HepG2 (cell line): ENCODE data around the gene DNLZ. TPM values are rescaled to one million over a fixed set of nuclear protein-coding genes. Genes with fewer than 3 reads are reported as not detected.

Source experiments
- ATAC-seq: fragments of 200-7000 bp; cut with Tn5 transposase; 3 replicates; pipeline ENCODE4 v1.9.1; 2020; ENCODE audit warnings: mild to moderate bottlenecking, moderate library complexity
- BruUV-seq: library from RNA; stranded (reverse); fragments of 400-500 nt; replicated peaks from 2 replicates; lab custom pipeline; 2021; lab: Mats Ljungman, UMichigan
- CTCF ChIA-PET: fragments of 300-600 bp; formaldehyde crosslinking; extraction: SDS; loops from one replicate; lab custom pipeline; 2021; ENCODE audit warnings: low total read pairs, inconsistent platforms, low intra/inter-chr PET ratio; lab: Yijun Ruan, JAX
- POLR2A ChIA-PET: fragments of 350-600 bp; sonication (Branson Sonifier 250); formaldehyde crosslinking; loops from one replicate; lab custom pipeline; 2020; ENCODE audit warnings: antibody characterized with exemption, inconsistent platforms; lab: Yijun Ruan, JAX
- DNase-seq: peaks from one replicate; pipeline ENCODE4 v3.0.0-alpha.2; 2015; ENCODE audit warnings: low spot score
- FAIRE-seq: peaks from 3 replicates; lab custom pipeline; 2011; peaks lifted over from hg19 to GRCh38; lab: Jason Lieb, UNC
- H2AFZ ChIP-seq: one replicate; pipeline ENCODE4 v1.6.1; 2011; ENCODE audit warnings: low read length, inconsistent platforms
- H3K27ac ChIP-seq: fragments of 300-600 bp; 3 replicates; pipeline ENCODE4 v1.8.0; 2011; ENCODE audit warnings: mixed run types, mild to moderate bottlenecking, mixed read lengths, low read length, inconsistent platforms; ENCODE audit not compliant: insufficient read depth; ENCODE audit errors: extremely low read length
- H3K27me3 ChIP-seq, 2 experiments: fragments of 200-600 bp in 1 of 2; 2 replicates in 1 of 2; 3 replicates in 1 of 2; pipeline versions ENCODE4 v1.6.0 to v1.8.0; 2011; ENCODE audit warnings: low read length in 2 of 2, mild to moderate bottlenecking in 2 of 2, moderate library complexity in 2 of 2, inconsistent platforms in 1 of 2; ENCODE audit not compliant: insufficient read depth in 2 of 2, control insufficient read depth in 1 of 2
- H3K36me3 ChIP-seq, 2 experiments: fragments of 200-600 bp in 1 of 2; replicated peaks in 1 of 2; 2 replicates in 1 of 2; 3 replicates in 1 of 2; pipeline versions ENCODE4 v1.5.1 to v1.8.0; 2011; ENCODE audit warnings: low read length in 2 of 2, inconsistent platforms in 1 of 2; ENCODE audit not compliant: insufficient read depth in 2 of 2, control insufficient read depth in 1 of 2
- H3K4me1 ChIP-seq: 2 replicates; pipeline ENCODE4 v1.5.1; 2012; ENCODE audit warnings: low read length, inconsistent platforms; ENCODE audit not compliant: insufficient read depth
- H3K4me2 ChIP-seq: 2 replicates; pipeline ENCODE4 v1.6.0; 2011; ENCODE audit warnings: low read depth, low read length, inconsistent platforms
- H3K4me3 ChIP-seq, 3 experiments: fragments of 200-600 bp in 1 of 3; sonication (generic), shearing (Covaris generic) in 1 of 3; replicated peaks in 1 of 3; 2 replicates each; pipeline ENCODE4 v1.5.1; 2011 to 2016; ENCODE audit warnings: low read length in 3 of 3, inconsistent platforms in 2 of 3, low read depth in 2 of 3, mild to moderate bottlenecking in 2 of 3, control low read depth in 1 of 3, mixed read lengths in 1 of 3; ENCODE audit not compliant: insufficient read depth in 1 of 3
- H3K79me2 ChIP-seq: one replicate; pipeline ENCODE4 v1.6.1; 2011; ENCODE audit warnings: low read length, inconsistent platforms; ENCODE audit not compliant: insufficient read depth
- H3K9ac ChIP-seq: 2 replicates; pipeline ENCODE4 v1.6.0; 2011; ENCODE audit warnings: mild to moderate bottlenecking, low read depth, low read length, inconsistent platforms; ENCODE audit not compliant: insufficient read depth
- H3K9me3 ChIP-seq: 2 replicates; pipeline ENCODE4 v1.5.1; 2012; ENCODE audit warnings: mild to moderate bottlenecking, low read length
- H4K20me1 ChIP-seq: 2 replicates; pipeline ENCODE4 v1.6.0; 2011; ENCODE audit warnings: inconsistent platforms, mild to moderate bottlenecking, low read length, moderate library complexity; ENCODE audit not compliant: insufficient read depth
- WGBS: methylation state at CpG from one replicate; pipeline ENCODE4 v1.1.6; 2017; ENCODE audit warnings: low lambda C conversion rate; 5-methylcytosine and 5-hydroxymethylcytosine counted together
- in situ Hi-C: cut with HindIII; loops from 2 replicates; pipeline ENCODE4 v1.10.0; 2017; ENCODE audit warnings: low pct_unique_long_range_greater_than_20kb; ENCODE audit not compliant: extremely low pct_ligation_motif_present
- intact Hi-C: fragments of 100-400 bp; cut with micrococcal nuclease; formaldehyde crosslinking; loops from one replicate; pipeline ENCODE4 v1.10.0; 2022; ENCODE audit not compliant: unreplicated experiment
- polyA plus RNA-seq, 8 experiments: library from polyadenylated mRNA; depleted of rRNA in 3 of 8; stranded (reverse) in 7 of 8; unstranded in 1 of 8; fragments of >200 nt; fragmentation: Illumina TruSeq in 4 of 8; extraction: Trizol in 4 of 8; gene quantifications; 2 replicates each; pipeline versions ENCODE4 v1.2.1 to v1.2.3, GENCODE V29; 2011 to 2016; ENCODE audit warnings: low read depth in 4 of 8, missing spikeins in 1 of 8, mixed read lengths in 1 of 8; ENCODE audit not compliant: insufficient read depth in 1 of 8
- total RNA-seq, 5 experiments: library from RNA; depleted of rRNA; stranded (reverse); fragments of >200 nt; fragmentation: Illumina TruSeq; extraction: Trizol; gene quantifications; 2 replicates each; pipeline ENCODE4 v1.2.3, GENCODE V29; 2016; ENCODE audit warnings: low read depth in 1 of 5
- TF ChIP-seq, protein P1 (sequence below): sonication (generic); formaldehyde crosslinking; IDR thresholded peaks from 2 replicates; pipeline ENCODE4 v1.4.0; 2020; ENCODE audit warnings: missing genetic modification reagents
- TF ChIP-seq, protein P2 (sequence below): sonication (generic); formaldehyde crosslinking; IDR thresholded peaks from 2 replicates; pipeline ENCODE4 v1.5.1; 2020; ENCODE audit warnings: mild to moderate bottlenecking, missing genetic modification reagents, moderate library complexity

The DNLZ gene
- total and polyA plus RNA-seq, 2 of the 13 experiments (the other 11 are each of a cell fraction or from before 2014, with no cell fraction given) = 3.4 to 8.0 TPM

DNA sequence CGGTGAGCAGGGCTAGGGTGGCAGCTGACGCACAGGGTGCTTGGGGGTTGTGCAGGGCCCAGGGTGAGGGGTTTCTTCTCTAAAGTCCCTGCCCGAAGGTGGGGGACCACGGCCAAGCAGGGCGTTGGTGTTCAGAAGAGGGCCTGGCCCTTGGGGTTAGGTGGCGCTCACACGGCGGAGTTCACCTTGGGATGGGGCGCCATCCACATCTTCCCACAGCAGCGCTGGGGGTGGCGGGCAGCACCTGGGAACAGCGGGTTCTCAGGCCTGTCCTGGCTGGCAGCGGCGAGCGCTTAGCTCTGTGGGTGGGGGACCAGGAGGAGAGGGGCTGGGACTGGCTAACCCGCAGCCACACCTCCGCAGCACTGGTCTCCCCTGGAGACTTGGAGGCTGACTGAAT is 30.1 kb downstream of the DNLZ start:
- no peak overlapping the region for H2AFZ ChIP-seq
- H3K79me2 ChIP-seq = no peaks in the 10 kb centered on the region
- H3K9ac ChIP-seq = no peak overlapping the region
- 68% methylated on average over 10 of the region's 17 CpGs for WGBS
- H3K27me3 ChIP-seq = peaks cover 13 to 47% of the 10 kb centered on the region in 2 experiments; a peak in 4 of 5 replicates
- ATAC-seq (no peak), DNase-seq (no peak), FAIRE-seq (no peak)
- ChIA-PET CTCF (no interaction called here), POLR2A (no interaction called here)
- no peak overlapping the region for H3K4me3 ChIP-seq
- TF ChIP-seq, protein P1, sequence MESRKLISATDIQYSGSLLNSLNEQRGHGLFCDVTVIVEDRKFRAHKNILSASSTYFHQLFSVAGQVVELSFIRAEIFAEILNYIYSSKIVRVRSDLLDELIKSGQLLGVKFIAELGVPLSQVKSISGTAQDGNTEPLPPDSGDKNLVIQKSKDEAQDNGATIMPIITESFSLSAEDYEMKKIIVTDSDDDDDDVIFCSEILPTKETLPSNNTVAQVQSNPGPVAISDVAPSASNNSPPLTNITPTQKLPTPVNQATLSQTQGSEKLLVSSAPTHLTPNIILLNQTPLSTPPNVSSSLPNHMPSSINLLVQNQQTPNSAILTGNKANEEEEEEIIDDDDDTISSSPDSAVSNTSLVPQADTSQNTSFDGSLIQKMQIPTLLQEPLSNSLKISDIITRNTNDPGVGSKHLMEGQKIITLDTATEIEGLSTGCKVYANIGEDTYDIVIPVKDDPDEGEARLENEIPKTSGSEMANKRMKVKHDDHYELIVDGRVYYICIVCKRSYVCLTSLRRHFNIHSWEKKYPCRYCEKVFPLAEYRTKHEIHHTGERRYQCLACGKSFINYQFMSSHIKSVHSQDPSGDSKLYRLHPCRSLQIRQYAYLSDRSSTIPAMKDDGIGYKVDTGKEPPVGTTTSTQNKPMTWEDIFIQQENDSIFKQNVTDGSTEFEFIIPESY (CRISPR knock-in tag) = peak; percentile 45; the same call in 1 of the 2 replicates
- TF ChIP-seq, protein P2, sequence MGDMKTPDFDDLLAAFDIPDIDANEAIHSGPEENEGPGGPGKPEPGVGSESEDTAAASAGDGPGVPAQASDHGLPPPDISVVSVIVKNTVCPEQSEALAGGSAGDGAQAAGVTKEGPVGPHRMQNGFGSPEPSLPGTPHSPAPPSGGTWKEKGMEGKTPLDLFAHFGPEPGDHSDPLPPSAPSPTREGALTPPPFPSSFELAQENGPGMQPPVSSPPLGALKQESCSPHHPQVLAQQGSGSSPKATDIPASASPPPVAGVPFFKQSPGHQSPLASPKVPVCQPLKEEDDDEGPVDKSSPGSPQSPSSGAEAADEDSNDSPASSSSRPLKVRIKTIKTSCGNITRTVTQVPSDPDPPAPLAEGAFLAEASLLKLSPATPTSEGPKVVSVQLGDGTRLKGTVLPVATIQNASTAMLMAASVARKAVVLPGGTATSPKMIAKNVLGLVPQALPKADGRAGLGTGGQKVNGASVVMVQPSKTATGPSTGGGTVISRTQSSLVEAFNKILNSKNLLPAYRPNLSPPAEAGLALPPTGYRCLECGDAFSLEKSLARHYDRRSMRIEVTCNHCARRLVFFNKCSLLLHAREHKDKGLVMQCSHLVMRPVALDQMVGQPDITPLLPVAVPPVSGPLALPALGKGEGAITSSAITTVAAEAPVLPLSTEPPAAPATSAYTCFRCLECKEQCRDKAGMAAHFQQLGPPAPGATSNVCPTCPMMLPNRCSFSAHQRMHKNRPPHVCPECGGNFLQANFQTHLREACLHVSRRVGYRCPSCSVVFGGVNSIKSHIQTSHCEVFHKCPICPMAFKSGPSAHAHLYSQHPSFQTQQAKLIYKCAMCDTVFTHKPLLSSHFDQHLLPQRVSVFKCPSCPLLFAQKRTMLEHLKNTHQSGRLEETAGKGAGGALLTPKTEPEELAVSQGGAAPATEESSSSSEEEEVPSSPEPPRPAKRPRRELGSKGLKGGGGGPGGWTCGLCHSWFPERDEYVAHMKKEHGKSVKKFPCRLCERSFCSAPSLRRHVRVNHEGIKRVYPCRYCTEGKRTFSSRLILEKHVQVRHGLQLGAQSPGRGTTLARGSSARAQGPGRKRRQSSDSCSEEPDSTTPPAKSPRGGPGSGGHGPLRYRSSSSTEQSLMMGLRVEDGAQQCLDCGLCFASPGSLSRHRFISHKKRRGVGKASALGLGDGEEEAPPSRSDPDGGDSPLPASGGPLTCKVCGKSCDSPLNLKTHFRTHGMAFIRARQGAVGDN (CRISPR knock-in tag) = no peak
- H4K20me1 ChIP-seq = no peaks in the 10 kb centered on the region
- no peaks in the 10 kb centered on the region for H3K9me3 ChIP-seq
- H3K4me1 ChIP-seq = peaks cover 27% of the 10 kb centered on the region
- no peak overlapping the region for H3K27ac ChIP-seq
- intact Hi-C loops (no loop called here), in situ Hi-C loops (loop anchor here (25.0 kb wide), 1 partner anchor 304 kb away; no protein-coding TSS in a partner anchor)
- no TSS peak for BruUV-seq
- H3K4me2 ChIP-seq = no peak overlapping the region
- H3K36me3 ChIP-seq = no peaks in the 10 kb centered on the region
